IPS DF 6.9 (cell line): ENCODE data around the gene POLE.
"Not testable (repeated sequence)": the region's sequence is repeated elsewhere in the genome, so short reads cannot be mapped to it uniquely, and the experiment has no call there.

Source experiments
- DNase-seq: peaks from one replicate; pipeline ENCODE4 v3.0.0-alpha.2; 2013; ENCODE audit warnings: low read depth, low spot score
- H3K27ac ChIP-seq: one replicate; pipeline ENCODE4 v1.5.1; 2013; ENCODE audit warnings: low read length, control low read depth
- H3K27me3 ChIP-seq: 2 replicates; pipeline ENCODE4 v1.6.1; 2013; ENCODE audit warnings: mild to moderate bottlenecking, low read length; ENCODE audit not compliant: control insufficient read depth, insufficient read depth
- H3K36me3 ChIP-seq: 2 replicates; pipeline ENCODE4 v1.6.1; 2013; ENCODE audit warnings: low read length; ENCODE audit not compliant: control insufficient read depth, insufficient read depth
- H3K4me1 ChIP-seq: 2 replicates; pipeline ENCODE4 v1.6.1; 2013; ENCODE audit warnings: low read length; ENCODE audit not compliant: control insufficient read depth, insufficient read depth
- H3K4me3 ChIP-seq: 2 replicates; pipeline ENCODE4 v1.5.1; 2013; ENCODE audit warnings: mild to moderate bottlenecking, low read length
- H3K9me3 ChIP-seq: 2 replicates; pipeline ENCODE4 v1.6.1; 2013; ENCODE audit warnings: low read length, inconsistent platforms; ENCODE audit not compliant: control insufficient read depth, insufficient read depth
- WGBS: extraction: QIAGEN DNeasy Blood & Tissue Kit; methylation state at CpG from one replicate; pipeline ENCODE4 v1.1.7; 2013; ENCODE audit warnings: mixed read lengths, missing lambda C conversion rate; ENCODE audit not compliant: insufficient read length, insufficient coverage; 5-methylcytosine and 5-hydroxymethylcytosine counted together

The POLE gene

GRCh38 chr12:132602572-132603239 is 84.4 kb downstream of the POLE start:
- no peak overlapping the region for H3K27ac ChIP-seq
- peaks cover 4% of the 10 kb centered on the region; the same call in 1 of the 2 replicates for H3K27me3 ChIP-seq
- H3K4me3 ChIP-seq: no peak overlapping the region
- H3K4me1 ChIP-seq: 0 out of 2 replicates have a peak, but pooled peaks cover 4% of the 10 kb centered on the region
- no peak for DNase-seq
- no CpG with 5 or more reads among the region's 29 CpGs for WGBS
- no peaks in the 10 kb centered on the region for H3K36me3 ChIP-seq
- H3K9me3 ChIP-seq: no peaks in the 10 kb centered on the region

GRCh38 chr12:132601171-132601883 is 85.8 kb downstream of the POLE start:
- no peaks in the 10 kb centered on the region for H3K9me3 ChIP-seq
- H3K4me3 ChIP-seq: no peak overlapping the region
- H3K27me3 ChIP-seq: peaks cover 4% of the 10 kb centered on the region; the same call in 1 of the 2 replicates
- no peaks in the 10 kb centered on the region for H3K36me3 ChIP-seq
- no peak overlapping the region for H3K27ac ChIP-seq
- DNase-seq: no peak
- 0 out of 2 replicates have a peak, but pooled peaks cover 4% of the 10 kb centered on the region for H3K4me1 ChIP-seq
- WGBS: no CpG with 5 or more reads among the region's 31 CpGs

DNA sequence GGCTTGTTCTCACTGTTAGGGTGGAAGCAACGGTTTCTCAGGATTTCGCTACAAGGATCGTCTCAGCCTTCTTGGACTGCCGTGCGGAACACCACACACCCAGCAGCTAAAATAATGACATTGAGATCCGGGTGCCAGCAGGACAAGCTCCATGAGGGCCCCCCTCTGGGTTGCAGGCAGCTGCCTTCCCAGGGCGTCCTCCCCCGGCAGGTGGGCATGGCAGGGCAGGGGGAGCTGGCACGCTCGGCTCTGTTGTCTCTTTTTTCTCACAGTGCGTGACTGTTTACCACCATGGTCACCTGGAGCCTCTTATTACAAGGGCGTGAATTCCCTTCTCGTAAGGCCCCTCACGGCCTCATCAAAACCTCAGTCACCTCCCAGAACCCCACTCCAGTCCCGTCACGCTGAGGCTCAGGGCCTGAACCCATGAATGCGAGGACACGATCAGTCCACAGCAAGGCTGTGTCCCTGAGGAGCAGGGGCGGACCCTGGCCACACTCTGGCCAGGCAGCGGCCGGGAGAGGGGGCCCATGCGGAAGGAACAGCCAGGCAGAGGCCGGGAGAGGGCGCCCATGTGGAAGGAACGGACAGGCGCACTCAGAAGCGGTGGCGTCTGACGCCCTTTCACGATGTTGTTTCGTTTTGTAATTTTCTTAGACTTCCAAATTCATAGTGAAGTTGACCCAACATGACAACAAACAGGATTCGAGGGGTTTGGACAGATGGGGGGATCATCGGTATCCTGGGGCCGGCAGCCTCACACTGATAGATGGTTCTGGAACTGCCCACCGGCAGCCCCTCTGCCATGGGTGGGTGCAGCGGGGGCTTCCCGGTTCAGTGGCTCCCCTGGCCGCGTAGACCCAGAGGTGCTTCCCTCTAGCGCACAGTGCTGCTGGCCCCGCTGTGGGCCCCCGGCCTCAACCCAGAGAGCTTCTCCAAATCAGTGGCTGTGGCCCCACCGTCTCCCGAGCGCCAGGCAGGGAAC is 86.8 kb downstream of the POLE start:
- H3K27ac ChIP-seq: no peak overlapping the region
- no CpG with 5 or more reads among the region's 45 CpGs for WGBS
- H3K9me3 ChIP-seq: no peaks in the 10 kb centered on the region
- DNase-seq: no peak
- H3K36me3 ChIP-seq: no peaks in the 10 kb centered on the region
- no peak overlapping the region; the same call in 1 of the 2 replicates for H3K4me3 ChIP-seq
- 0 out of 2 replicates have a peak, but pooled peaks cover 4% of the 10 kb centered on the region for H3K4me1 ChIP-seq
- peaks cover 8% of the 10 kb centered on the region; the same call in 1 of the 2 replicates for H3K27me3 ChIP-seq

DNA sequence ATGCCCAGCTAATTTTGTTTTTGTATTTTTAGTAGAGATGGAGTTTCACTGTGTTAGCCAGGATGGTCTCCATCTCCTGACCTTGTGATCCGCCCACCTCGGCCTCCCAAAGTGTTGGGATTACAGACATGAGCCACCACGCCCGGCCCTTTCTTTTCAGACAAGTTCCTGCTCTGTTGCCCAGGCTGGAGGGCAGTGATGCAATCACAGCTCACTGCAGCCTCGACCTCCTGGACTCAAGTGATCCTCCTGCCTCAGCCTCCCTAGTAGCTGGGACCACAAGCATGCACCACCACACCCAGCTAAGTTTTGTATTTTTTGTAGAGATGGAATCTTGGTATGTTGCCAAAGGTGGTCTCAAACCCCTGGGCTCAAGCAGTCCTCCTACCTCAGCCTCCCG is 87.6 kb downstream of the POLE start:
- no CpG with 5 or more reads among the region's 6 CpGs for WGBS
- H3K36me3 ChIP-seq, H3K4me1 ChIP-seq, H3K9me3 ChIP-seq, H3K27ac ChIP-seq, DNase-seq, H3K4me3 ChIP-seq, H3K27me3 ChIP-seq: not testable (repeated sequence)

DNA sequence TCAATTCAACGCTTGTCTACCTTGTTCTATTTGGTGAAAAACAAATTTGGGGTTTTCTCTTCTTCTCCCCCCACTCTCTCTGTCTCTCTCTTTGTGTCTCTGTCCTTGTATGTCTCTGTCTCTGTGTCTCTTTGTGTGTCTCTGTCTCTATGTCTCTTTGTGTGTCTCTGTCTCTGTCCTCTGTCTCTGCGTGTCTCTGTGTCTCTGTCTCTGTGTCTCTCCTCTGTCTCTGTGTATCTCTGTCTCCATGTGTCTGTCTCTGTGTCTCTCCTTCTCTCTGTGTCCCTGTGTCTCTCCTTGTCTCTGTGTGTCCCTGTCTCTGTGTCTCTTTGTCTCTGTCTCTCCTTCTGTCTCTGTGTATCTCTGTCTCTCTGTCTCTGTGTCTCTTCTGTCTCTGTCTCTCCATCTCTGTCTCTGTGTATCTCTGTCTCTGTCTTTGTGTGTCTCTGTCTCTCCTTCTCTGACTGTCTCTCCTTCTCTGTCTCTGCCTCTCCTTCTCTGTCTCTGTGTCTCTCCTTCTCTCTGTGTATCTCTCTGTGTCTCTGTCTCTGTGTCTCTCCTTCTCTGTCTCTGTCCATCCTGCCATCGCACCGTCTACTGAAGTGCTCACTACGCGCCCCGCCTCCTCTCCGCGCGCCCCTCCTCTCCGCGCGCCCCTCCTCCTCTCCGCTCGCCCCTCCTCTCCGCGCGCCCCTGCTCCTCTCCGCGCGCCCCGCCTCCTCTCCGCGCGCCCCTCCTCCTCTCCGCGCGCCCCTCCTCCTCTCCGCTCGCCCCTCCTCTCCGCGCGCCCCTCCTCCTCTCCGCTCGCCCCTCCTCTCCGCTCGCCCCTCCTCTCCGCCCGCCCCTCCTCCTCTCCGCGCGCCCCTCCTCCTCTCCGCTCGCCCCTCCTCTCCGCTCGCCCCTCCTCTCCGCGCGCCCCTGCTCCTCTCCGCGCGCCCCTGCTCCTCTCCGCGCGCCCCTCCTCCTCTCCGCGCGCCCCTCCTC is 89.5 kb downstream of the POLE start:
- H3K27me3 ChIP-seq: peaks cover 8% of the 10 kb centered on the region; the same call in 1 of the 2 replicates
- DNase-seq: no peak
- 0 out of 2 replicates have a peak, but pooled peaks cover 4% of the 10 kb centered on the region for H3K4me1 ChIP-seq
- no peaks in the 10 kb centered on the region for H3K9me3 ChIP-seq
- no peak overlapping the region for H3K27ac ChIP-seq
- no peak overlapping the region for H3K4me3 ChIP-seq
- no peaks in the 10 kb centered on the region for H3K36me3 ChIP-seq
- WGBS: no CpG with 5 or more reads among the region's 58 CpGs

- Histone ChIP-seq H3K9me3 (no peaks in the 10 kb centered on the region), H3K4me3 (no peak overlapping the region), H3K36me3 (no peaks in the 10 kb centered on the region), H3K27me3 (peaks cover 9% of the 10 kb centered on the region; the same call in 1 of the 2 replicates), H3K27ac (no peak overlapping the region), H3K4me1 (0 out of 2 replicates have a peak, but pooled peaks cover 3% of the 10 kb centered on the region)
- DNase-seq: no peak
- WGBS: no CpG with 5 or more reads among the region's 18 CpGs
Measured at GRCh38 chr12:132596016-132596415, 91.1 kb downstream of the POLE start.

GRCh38 chr12:132595183-132595582 is 92.0 kb downstream of the POLE start:
- peaks cover 9% of the 10 kb centered on the region; the same call in 1 of the 2 replicates for H3K27me3 ChIP-seq
- H3K4me1 ChIP-seq: no peaks in the 10 kb centered on the region
- H3K9me3 ChIP-seq: no peaks in the 10 kb centered on the region
- WGBS: no CpG with 5 or more reads among the region's 11 CpGs
- no peak for DNase-seq
- no peaks in the 10 kb centered on the region for H3K36me3 ChIP-seq
- no peak overlapping the region for H3K27ac ChIP-seq
- H3K4me3 ChIP-seq: no peak overlapping the region

DNA sequence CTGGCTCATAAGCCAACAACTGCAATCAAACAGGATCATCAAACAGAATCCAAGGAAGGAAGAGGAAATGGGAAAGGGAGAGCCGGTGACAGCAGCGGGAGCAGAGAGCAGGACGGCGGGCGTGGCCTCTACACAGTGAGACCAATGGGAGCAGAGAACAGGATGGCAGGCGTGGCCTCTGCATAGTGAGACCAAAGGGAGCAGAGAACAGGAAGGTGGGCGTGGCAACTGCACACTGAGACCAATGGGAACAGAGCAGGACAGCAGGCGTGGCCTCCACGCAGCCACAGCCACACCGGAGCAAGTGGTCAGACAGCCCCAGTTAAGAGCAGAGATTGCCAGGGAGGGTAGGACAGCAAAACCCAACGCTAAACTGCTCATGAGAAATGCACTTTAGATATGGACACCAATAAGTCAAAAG is 93.2 kb downstream of the POLE start:
- Histone ChIP-seq H3K9me3 (no peaks in the 10 kb centered on the region), H3K4me3 (no peak overlapping the region), H3K27ac (no peak overlapping the region), H3K4me1 (no peaks in the 10 kb centered on the region), H3K27me3 (peaks cover 14% of the 10 kb centered on the region; the same call in 1 of the 2 replicates), H3K36me3 (no peaks in the 10 kb centered on the region)
- no CpG with 5 or more reads among the region's 11 CpGs for WGBS
- DNase-seq: peak; percentile 81

GRCh38 chr12:132593521-132593920 is 93.6 kb downstream of the POLE start:
- no peaks in the 10 kb centered on the region for H3K4me1 ChIP-seq
- H3K27ac ChIP-seq: no peak overlapping the region
- H3K27me3 ChIP-seq: peaks cover 18% of the 10 kb centered on the region; the same call in 1 of the 2 replicates
- no peaks in the 10 kb centered on the region for H3K36me3 ChIP-seq
- WGBS: no CpG with 5 or more reads among the region's 18 CpGs
- DNase-seq: no peak
- no peak overlapping the region for H3K4me3 ChIP-seq
- H3K9me3 ChIP-seq: no peaks in the 10 kb centered on the region
